Thyroid gland (tissue), 4 donors: Measurements from ENCODE around the gene MAP3K9. TPM values are rescaled to one million over a fixed set of nuclear protein-coding genes. Genes with fewer than 3 reads are reported as not detected.

ENCODE experiments used
- DNase-seq, 2 donors: peaks; one replicate each; pipeline ENCODE4 v3.0.0-alpha.2; 2019
- H3K27ac ChIP-seq, 3 donors: fragments of 200-600 bp; sonication (generic); 1 replicate in 2 of 3; 2 replicates in 1 of 3; pipeline ENCODE4 v1.5.1; 2016 to 2019; ENCODE audit warnings: mild to moderate bottlenecking in 1 of 3, moderate library complexity in 1 of 3
- H3K27me3 ChIP-seq: fragments of 200-600 bp; sonication (generic); one replicate; pipeline ENCODE4 v1.5.1; 2019
- H3K36me3 ChIP-seq, 2 donors: fragments of 200-600 bp; sonication (generic); one replicate each; pipeline ENCODE4 v1.5.1; 2016 to 2019
- H3K4me1 ChIP-seq, 2 donors: fragments of 200-600 bp; sonication (generic); one replicate each; pipeline ENCODE4 v1.5.1; 2017 to 2019
- H3K4me3 ChIP-seq, 3 donors: fragments of 200-600 bp; sonication (generic); replicated peaks in 1 of 3; 1 replicate in 2 of 3; 2 replicates in 1 of 3; pipeline ENCODE4 v1.5.1; 2016; ENCODE audit warnings: mild to moderate bottlenecking in 1 of 3
- H3K9me3 ChIP-seq: fragments of 200-600 bp; sonication (generic); one replicate; pipeline ENCODE4 v1.5.1; 2017
- POLR2A ChIP-seq, 2 donors: fragments of 450-650 bp; IDR thresholded peaks; one replicate each; pipeline ENCODE4 v1.6.1; 2017; ENCODE audit warnings: antibody characterized with exemption in 2 of 2, mild to moderate bottlenecking in 2 of 2, moderate library complexity in 1 of 2
- WGBS, 2 donors: methylation state at CpG; one replicate each; pipeline ENCODE4 v1.1.5; 2017; 5-methylcytosine and 5-hydroxymethylcytosine counted together
- intact Hi-C: fragments of 100-400 bp; cut with DNase I; formaldehyde crosslinking; loops from one replicate; pipeline ENCODE4 v1.15.1; 2023
- total RNA-seq, 4 donors: library from RNA; depleted of rRNA; stranded (reverse); fragments of >200 nt; gene quantifications; one replicate each; pipeline ENCODE4 v1.2.3, GENCODE V29; 2016
- TF ChIP-seq, protein P1 (sequence below), 6 experiments: fragments of 200-600 bp in 3 of 6; fragments of 450-650 bp in 3 of 6; sonication (generic) in 3 of 6; IDR thresholded peaks; one replicate each; pipeline ENCODE4 v1.5.1; 2016 to 2019; ENCODE audit warnings: antibody characterized with exemption in 6 of 6, mild to moderate bottlenecking in 2 of 6, inconsistent platforms in 1 of 6, moderate library complexity in 1 of 6

The MAP3K9 gene
- total RNA-seq, 4 donors from 2014 or later = 7.7 to 19.7 (median 11.9) TPM

DNA sequence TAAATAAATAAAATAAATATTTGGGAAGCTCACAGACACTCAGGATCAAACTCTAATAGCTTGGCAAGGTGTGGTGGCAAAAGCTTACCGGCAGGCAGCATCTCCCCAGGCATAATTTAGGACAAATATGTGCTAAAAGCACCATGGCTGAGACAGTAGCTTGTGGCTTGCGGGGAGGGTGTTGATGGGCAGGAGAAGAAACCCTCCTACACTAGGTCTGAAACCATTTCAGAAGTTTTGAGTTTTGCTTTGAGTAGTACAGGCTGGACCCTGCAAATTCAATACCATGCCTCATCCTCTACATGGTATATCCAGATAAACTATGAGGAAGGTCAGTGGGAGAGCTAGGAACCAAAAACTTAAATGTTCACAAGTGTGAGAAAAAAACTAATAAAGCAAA, 33.1 kb downstream of the MAP3K9 start:
- WGBS, 2 donors = 97 to 98% methylated on average over 2 of the region's 2 CpGs
- no peak overlapping the region for H3K27ac ChIP-seq

DNA sequence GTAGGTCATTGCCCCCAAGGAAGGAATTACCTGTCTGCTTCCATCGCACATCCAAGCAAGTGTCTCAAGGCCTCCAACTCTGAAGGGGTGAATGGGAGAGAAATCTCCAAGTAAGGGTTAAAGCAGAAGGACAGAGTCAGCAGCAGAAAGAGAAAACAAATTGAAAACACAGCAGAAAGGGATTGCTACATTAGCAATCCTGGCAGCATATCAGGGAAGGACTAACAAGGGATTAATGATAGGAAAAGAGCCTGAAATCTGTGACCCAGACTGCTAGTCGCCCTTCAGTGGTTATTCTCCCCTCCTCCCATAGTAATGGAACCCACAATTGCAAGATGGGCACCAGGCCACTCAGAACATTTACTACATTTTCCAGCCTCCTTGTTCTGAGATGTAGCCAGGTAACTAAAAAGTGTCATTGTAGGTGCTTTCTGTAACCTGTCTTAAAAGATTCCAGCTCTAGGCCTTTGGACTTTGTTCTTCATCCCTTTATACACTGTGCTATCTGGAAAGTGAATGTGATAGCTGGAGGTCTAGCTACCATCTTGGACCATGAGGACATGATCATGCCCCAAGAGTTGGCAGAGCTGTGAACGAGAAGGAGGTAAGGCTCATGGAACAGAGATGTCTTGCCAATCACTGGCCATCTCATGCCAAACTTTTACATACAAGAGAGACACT, 36.0 kb downstream of the MAP3K9 start:
- WGBS, 2 donors = 87% methylated on average over 3 of the region's 3 CpGs
- no peak for DNase-seq
- H3K27ac ChIP-seq = no peak overlapping the region
- intact Hi-C loops = no loop called here
- H3K4me1 ChIP-seq = peaks cover 0 to 23% of the 10 kb centered on the region in 2 donors
- TF ChIP-seq POLR2A (IDR thresholded peaks at IDR 0.05) = no peak
- TF ChIP-seq, protein P1, sequence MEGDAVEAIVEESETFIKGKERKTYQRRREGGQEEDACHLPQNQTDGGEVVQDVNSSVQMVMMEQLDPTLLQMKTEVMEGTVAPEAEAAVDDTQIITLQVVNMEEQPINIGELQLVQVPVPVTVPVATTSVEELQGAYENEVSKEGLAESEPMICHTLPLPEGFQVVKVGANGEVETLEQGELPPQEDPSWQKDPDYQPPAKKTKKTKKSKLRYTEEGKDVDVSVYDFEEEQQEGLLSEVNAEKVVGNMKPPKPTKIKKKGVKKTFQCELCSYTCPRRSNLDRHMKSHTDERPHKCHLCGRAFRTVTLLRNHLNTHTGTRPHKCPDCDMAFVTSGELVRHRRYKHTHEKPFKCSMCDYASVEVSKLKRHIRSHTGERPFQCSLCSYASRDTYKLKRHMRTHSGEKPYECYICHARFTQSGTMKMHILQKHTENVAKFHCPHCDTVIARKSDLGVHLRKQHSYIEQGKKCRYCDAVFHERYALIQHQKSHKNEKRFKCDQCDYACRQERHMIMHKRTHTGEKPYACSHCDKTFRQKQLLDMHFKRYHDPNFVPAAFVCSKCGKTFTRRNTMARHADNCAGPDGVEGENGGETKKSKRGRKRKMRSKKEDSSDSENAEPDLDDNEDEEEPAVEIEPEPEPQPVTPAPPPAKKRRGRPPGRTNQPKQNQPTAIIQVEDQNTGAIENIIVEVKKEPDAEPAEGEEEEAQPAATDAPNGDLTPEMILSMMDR (IDR thresholded peaks at IDR 0.05) = no peak
- no peaks in the 10 kb centered on the region for H3K36me3 ChIP-seq
- H3K9me3 ChIP-seq = no peaks in the 10 kb centered on the region
- no peak overlapping the region for H3K4me3 ChIP-seq
- H3K27me3 ChIP-seq = no peaks in the 10 kb centered on the region

More for the DNA sequence above, 33.1 kb downstream of the MAP3K9 start:
- no peaks in the 10 kb centered on the region for H3K9me3 ChIP-seq
- DNase-seq = no peak
- TF ChIP-seq POLR2A (IDR thresholded peaks at IDR 0.05) = no peak
- TF ChIP-seq, protein P1 (IDR thresholded peaks at IDR 0.05) = no peak
- intact Hi-C loops = no loop called here
- H3K27me3 ChIP-seq = no peaks in the 10 kb centered on the region
- no peak overlapping the region for H3K4me3 ChIP-seq
- peaks cover 18 to 38% of the 10 kb centered on the region in 2 donors for H3K4me1 ChIP-seq
- no peaks in the 10 kb centered on the region for H3K36me3 ChIP-seq

DNA sequence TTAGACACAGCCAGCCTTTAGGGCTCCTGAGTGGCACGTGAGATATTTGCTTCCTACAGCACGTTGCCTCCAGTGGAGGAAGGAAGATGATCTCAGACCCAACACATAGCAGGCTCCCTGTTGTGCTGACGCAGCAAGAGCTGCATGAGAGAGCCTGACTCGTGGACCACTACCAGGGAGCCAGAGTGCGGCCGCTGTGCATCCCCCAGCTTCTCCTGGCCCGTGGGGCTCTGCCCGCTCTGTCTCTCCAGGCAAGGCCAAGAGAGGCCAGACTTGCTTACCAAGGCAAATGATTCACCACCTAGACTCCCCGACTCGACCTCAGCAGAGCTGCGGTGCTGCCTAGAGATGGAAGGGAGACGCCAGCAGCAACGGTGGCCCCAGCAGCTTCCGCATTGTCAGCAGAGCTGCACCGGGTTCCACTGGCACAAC, 37.5 kb downstream of the MAP3K9 start:
- WGBS, 2 donors = 66 to 74% methylated on average over 10 to 15 of the region's 15 CpGs

DNA sequence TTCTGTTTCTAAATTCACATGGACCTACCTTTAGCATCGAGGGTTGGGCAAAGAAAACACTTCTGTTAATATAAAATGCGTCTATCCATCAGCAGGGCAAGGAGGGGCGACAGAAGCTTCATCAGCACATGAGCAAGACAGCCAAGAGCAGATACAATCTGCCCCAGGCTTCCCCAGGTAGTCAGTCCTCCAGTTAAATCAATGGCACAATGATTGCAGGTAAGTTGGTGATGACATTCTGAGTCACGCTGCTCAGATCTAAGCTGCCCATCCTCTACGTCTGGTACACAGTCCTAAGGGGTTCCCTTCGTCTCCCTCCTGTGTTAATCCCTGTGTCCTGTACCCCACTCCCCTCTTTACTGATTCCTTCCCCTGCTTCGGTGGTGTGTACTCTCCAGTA, 38.8 kb downstream of the MAP3K9 start:
- no peak overlapping the region for H3K4me3 ChIP-seq
- DNase-seq = no peak
- H3K27me3 ChIP-seq = no peaks in the 10 kb centered on the region
- no peaks in the 10 kb centered on the region for H3K9me3 ChIP-seq
- intact Hi-C loops = no loop called here
- WGBS, 2 donors = 75 to 82% methylated on average over 7 of the region's 7 CpGs
- H3K4me1 ChIP-seq = peaks cover 0 to 23% of the 10 kb centered on the region in 2 donors
- H3K27ac ChIP-seq = peak overlapping the region in 1 of 3 donors; percentile 22
- TF ChIP-seq POLR2A (IDR thresholded peaks at IDR 0.05) = no peak
- TF ChIP-seq, protein P1 (IDR thresholded peaks at IDR 0.05) = no peak
- H3K36me3 ChIP-seq = no peaks in the 10 kb centered on the region

More for the DNA sequence above, 37.5 kb downstream of the MAP3K9 start:
- H3K4me3 ChIP-seq = no peak overlapping the region
- no peaks in the 10 kb centered on the region for H3K36me3 ChIP-seq
- DNase-seq = no peak
- H3K27me3 ChIP-seq = no peaks in the 10 kb centered on the region
- no peaks in the 10 kb centered on the region for H3K9me3 ChIP-seq
- intact Hi-C loops = no loop called here
- H3K27ac ChIP-seq = no peak overlapping the region
- H3K4me1 ChIP-seq = peaks cover 0 to 23% of the 10 kb centered on the region in 2 donors
- TF ChIP-seq, protein P1 (IDR thresholded peaks at IDR 0.05) = no peak
- no peak for TF ChIP-seq POLR2A (IDR thresholded peaks at IDR 0.05)

DNA sequence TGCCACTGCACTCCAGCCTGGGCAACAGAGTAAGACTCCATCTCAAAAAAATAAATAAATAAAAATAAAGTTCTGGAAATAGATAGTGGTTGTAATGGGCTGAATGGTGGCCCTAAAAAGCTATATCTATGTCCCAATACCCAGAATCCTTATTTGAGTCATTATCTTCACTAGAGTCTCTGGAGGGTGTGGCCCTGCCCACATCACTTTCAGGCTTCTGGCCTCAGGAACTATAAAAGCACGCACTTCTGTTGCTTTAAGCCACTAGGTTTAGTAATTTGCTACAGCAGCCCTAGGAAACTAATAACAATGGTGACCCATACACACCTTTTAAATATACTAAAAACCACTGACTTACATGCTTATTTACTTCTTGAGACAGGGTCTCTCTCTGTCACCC, 49.9 kb downstream of the MAP3K9 start:
- no peaks in the 10 kb centered on the region for H3K27me3 ChIP-seq
- TF ChIP-seq POLR2A (IDR thresholded peaks at IDR 0.05) = no peak
- TF ChIP-seq, protein P1 (IDR thresholded peaks at IDR 0.05) = no peak
- peaks cover 13 to 21% of the 10 kb centered on the region in 2 donors for H3K4me1 ChIP-seq
- 91 to 96% methylated on average over 1 of the region's 1 CpG for WGBS, 2 donors
- intact Hi-C loops = no loop called here
- peaks cover 0 to 3% of the 10 kb centered on the region in 2 donors for H3K36me3 ChIP-seq
- no peak overlapping the region for H3K4me3 ChIP-seq
- H3K27ac ChIP-seq = no peak overlapping the region
- H3K9me3 ChIP-seq = no peaks in the 10 kb centered on the region
- no peak for DNase-seq
